ENCODE results near the gene APLP2. TPM values are rescaled to one million over a fixed set of nuclear protein-coding genes. Genes with fewer than 3 reads are reported as not detected.
A peak's percentile ranks its signal among the peaks of the same experiment; 100 is the strongest.

The APLP2 gene
- total and polyA plus RNA-seq, 9 of the 15 experiments (the other 6 are each of a cell fraction or from before 2014, with no cell fraction given): 17.4 to 164 (median 118) TPM

DNA sequence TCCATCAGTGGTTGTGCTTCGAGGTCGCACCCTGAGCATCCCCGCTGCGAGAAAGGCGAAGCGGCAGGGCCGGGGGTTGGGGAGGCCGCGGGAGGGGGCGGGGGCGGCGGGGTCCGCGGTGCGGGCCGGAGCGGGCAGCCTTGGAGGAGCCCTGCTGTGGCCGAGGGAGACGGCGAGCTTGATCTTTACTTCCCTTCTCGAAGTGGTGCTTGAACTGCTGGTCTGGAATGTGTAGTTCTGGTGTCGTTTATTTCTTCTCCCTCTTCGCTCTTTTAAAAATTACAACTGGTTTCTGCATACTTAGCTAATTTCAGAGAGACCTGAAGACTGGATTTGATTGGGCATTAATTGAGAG lies 1.1 kb downstream of the APLP2 start (continued):
- peak; percentile 26; the same call in 1 of the 2 replicates for TF ChIP-seq ZBTB7A (IDR thresholded peaks at IDR 0.05; ENCODE audit: borderline replicate concordance, control insufficient read depth, low read depth, low read length)
- no peak for TF ChIP-seq ARNT (IDR thresholded peaks at IDR 0.05)
- TF ChIP-seq ELF4 (CRISPR knock-in tag; IDR thresholded peaks at IDR 0.05): no peak
- TF ChIP-seq SIN3B (IDR thresholded peaks at IDR 0.05; ENCODE audit: low read depth): no peak
- no peak for TF ChIP-seq ERF (CRISPR knock-in tag; IDR thresholded peaks at IDR 0.05)
- no peak for TF ChIP-seq MTA1 (IDR thresholded peaks at IDR 0.05; ENCODE audit: borderline replicate concordance)
- no peak for TF ChIP-seq RBM14 (IDR thresholded peaks at IDR 0.05; ENCODE audit: borderline replicate concordance, insufficient read depth, low read depth, low read length)
- no peak for TF ChIP-seq CSDE1 (IDR thresholded peaks at IDR 0.05)
- TF ChIP-seq POU5F1 (IDR thresholded peaks at IDR 0.05; ENCODE audit: borderline replicate concordance, low read depth, low read length, partially characterized antibody): no peak
- TF ChIP-seq, protein P1, sequence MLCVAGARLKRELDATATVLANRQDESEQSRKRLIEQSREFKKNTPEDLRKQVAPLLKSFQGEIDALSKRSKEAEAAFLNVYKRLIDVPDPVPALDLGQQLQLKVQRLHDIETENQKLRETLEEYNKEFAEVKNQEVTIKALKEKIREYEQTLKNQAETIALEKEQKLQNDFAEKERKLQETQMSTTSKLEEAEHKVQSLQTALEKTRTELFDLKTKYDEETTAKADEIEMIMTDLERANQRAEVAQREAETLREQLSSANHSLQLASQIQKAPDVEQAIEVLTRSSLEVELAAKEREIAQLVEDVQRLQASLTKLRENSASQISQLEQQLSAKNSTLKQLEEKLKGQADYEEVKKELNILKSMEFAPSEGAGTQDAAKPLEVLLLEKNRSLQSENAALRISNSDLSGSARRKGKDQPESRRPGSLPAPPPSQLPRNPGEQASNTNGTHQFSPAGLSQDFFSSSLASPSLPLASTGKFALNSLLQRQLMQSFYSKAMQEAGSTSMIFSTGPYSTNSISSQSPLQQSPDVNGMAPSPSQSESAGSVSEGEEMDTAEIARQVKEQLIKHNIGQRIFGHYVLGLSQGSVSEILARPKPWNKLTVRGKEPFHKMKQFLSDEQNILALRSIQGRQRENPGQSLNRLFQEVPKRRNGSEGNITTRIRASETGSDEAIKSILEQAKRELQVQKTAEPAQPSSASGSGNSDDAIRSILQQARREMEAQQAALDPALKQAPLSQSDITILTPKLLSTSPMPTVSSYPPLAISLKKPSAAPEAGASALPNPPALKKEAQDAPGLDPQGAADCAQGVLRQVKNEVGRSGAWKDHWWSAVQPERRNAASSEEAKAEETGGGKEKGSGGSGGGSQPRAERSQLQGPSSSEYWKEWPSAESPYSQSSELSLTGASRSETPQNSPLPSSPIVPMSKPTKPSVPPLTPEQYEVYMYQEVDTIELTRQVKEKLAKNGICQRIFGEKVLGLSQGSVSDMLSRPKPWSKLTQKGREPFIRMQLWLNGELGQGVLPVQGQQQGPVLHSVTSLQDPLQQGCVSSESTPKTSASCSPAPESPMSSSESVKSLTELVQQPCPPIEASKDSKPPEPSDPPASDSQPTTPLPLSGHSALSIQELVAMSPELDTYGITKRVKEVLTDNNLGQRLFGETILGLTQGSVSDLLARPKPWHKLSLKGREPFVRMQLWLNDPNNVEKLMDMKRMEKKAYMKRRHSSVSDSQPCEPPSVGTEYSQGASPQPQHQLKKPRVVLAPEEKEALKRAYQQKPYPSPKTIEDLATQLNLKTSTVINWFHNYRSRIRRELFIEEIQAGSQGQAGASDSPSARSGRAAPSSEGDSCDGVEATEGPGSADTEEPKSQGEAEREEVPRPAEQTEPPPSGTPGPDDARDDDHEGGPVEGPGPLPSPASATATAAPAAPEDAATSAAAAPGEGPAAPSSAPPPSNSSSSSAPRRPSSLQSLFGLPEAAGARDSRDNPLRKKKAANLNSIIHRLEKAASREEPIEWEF (CRISPR knock-in tag; IDR thresholded peaks at IDR 0.05): no peak
- TF ChIP-seq, protein P2, sequence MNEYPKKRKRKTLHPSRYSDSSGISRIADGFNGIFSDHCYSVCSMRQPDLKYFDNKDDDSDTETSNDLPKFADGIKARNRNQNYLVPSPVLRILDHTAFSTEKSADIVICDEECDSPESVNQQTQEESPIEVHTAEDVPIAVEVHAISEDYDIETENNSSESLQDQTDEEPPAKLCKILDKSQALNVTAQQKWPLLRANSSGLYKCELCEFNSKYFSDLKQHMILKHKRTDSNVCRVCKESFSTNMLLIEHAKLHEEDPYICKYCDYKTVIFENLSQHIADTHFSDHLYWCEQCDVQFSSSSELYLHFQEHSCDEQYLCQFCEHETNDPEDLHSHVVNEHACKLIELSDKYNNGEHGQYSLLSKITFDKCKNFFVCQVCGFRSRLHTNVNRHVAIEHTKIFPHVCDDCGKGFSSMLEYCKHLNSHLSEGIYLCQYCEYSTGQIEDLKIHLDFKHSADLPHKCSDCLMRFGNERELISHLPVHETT (CRISPR knock-in tag; conservative IDR thresholded peaks at IDR 0.05 in 1 of 2, IDR thresholded peaks at IDR 0.05 in 1 of 2): 0 out of 4 replicates have a peak, but pooled peaks of 1 of the 2 experiments have one; percentile 6
- TF ChIP-seq L3MBTL2 (IDR thresholded peaks at IDR 0.05): no peak
- no peak for TF ChIP-seq ZNF431 (CRISPR knock-in tag; IDR thresholded peaks at IDR 0.05)
- TF ChIP-seq PHB (CRISPR knock-in tag; IDR thresholded peaks at IDR 0.05): no peak
- no peak for TF ChIP-seq ZFP30 (CRISPR knock-in tag; IDR thresholded peaks at IDR 0.05; ENCODE audit: borderline replicate concordance)
- no peak for TF ChIP-seq MEF2A (IDR thresholded peaks at IDR 0.05; ENCODE audit: control insufficient read depth, low read depth, low read length)
- TF ChIP-seq POLR2B (IDR thresholded peaks at IDR 0.05; ENCODE audit: low read depth, partially characterized antibody): no peak
- no peak for TF ChIP-seq ZNF785 (CRISPR knock-in tag; IDR thresholded peaks at IDR 0.05)
- TF ChIP-seq ZNF146 (CRISPR knock-in tag; IDR thresholded peaks at IDR 0.05; ENCODE audit: unreplicated experiment): no peak
- no peak for TF ChIP-seq ZNF224 (CRISPR knock-in tag; IDR thresholded peaks at IDR 0.05)
- no peak for TF ChIP-seq SRF (CRISPR knock-in tag; IDR thresholded peaks at IDR 0.05)
- TF ChIP-seq, protein P3, sequence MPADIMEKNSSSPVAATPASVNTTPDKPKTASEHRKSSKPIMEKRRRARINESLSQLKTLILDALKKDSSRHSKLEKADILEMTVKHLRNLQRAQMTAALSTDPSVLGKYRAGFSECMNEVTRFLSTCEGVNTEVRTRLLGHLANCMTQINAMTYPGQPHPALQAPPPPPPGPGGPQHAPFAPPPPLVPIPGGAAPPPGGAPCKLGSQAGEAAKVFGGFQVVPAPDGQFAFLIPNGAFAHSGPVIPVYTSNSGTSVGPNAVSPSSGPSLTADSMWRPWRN (IDR thresholded peaks at IDR 0.05; ENCODE audit: low read depth): no peak
- TF ChIP-seq ZNF212 (CRISPR knock-in tag; IDR thresholded peaks at IDR 0.05): no peak
- TF ChIP-seq ZNF384 (IDR thresholded peaks at IDR 0.05; ENCODE audit: low read depth, low read length): no peak
- TF ChIP-seq TRIM28 (IDR thresholded peaks at IDR 0.05): no peak
